Kidney epithelial cell (primary cell): ENCODE measurements around the gene QPCT. TPM values are rescaled to one million over a fixed set of nuclear protein-coding genes. Genes with fewer than 3 reads are reported as not detected.

ENCODE experiments used
- DNase-seq: peaks from one replicate; pipeline ENCODE4 v3.0.0-alpha.2; 2010; ENCODE audit warnings: low read depth
- H3K27me3 ChIP-seq: 2 replicates; pipeline ENCODE4 v1.6.0; 2011; ENCODE audit warnings: low read length; ENCODE audit not compliant: control insufficient read depth, insufficient read depth
- H3K36me3 ChIP-seq: 2 replicates; pipeline ENCODE4 v1.5.1; 2011; ENCODE audit warnings: low read length; ENCODE audit not compliant: control insufficient read depth, insufficient read depth
- H3K4me3 ChIP-seq: 2 replicates; pipeline ENCODE4 v1.5.1; 2011; ENCODE audit warnings: low read depth, mild to moderate bottlenecking, control low read depth, low read length
- total RNA-seq: library from RNA; depleted of rRNA; stranded (reverse); fragments of >200 nt; gene quantifications from 2 replicates; pipeline ENCODE4 v1.2.3, GENCODE V29; 2015
- TF ChIP-seq, protein P1 (sequence below): IDR thresholded peaks from 2 replicates; pipeline ENCODE4 v1.5.1; 2011; ENCODE audit warnings: mild to moderate bottlenecking, moderate library complexity, low read length, control low read depth, inconsistent platforms; ENCODE audit not compliant: insufficient read depth, poor library complexity, severe bottlenecking

QPCT gene
- total RNA-seq, 1 donor from 2014 or later = 35.4 TPM

DNA sequence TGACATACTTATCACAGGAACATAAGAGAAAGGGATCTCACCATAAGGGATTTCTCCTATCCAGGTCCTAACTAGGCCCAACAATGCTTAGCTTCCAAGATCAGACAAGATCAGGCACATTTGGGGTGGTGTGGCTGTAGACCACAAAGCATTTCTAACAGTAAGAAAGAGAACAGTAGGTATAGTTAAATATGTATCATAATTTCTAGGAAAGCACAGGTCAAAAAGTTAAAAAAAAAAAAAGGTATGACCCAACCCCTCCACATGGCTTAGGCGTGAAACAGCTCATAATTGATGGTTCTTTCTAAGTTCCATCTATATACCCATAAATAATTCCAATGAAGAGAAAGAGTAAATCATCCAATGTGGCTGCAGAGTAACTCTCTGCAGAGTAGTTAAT is 26.7 kb upstream of the QPCT start:
- Histone ChIP-seq H3K27me3 (no peaks in the 10 kb centered on the region), H3K4me3 (no peak overlapping the region), H3K36me3 (no peaks in the 10 kb centered on the region)
- DNase-seq = no peak
- TF ChIP-seq, protein P1, sequence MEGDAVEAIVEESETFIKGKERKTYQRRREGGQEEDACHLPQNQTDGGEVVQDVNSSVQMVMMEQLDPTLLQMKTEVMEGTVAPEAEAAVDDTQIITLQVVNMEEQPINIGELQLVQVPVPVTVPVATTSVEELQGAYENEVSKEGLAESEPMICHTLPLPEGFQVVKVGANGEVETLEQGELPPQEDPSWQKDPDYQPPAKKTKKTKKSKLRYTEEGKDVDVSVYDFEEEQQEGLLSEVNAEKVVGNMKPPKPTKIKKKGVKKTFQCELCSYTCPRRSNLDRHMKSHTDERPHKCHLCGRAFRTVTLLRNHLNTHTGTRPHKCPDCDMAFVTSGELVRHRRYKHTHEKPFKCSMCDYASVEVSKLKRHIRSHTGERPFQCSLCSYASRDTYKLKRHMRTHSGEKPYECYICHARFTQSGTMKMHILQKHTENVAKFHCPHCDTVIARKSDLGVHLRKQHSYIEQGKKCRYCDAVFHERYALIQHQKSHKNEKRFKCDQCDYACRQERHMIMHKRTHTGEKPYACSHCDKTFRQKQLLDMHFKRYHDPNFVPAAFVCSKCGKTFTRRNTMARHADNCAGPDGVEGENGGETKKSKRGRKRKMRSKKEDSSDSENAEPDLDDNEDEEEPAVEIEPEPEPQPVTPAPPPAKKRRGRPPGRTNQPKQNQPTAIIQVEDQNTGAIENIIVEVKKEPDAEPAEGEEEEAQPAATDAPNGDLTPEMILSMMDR = no peak

DNA sequence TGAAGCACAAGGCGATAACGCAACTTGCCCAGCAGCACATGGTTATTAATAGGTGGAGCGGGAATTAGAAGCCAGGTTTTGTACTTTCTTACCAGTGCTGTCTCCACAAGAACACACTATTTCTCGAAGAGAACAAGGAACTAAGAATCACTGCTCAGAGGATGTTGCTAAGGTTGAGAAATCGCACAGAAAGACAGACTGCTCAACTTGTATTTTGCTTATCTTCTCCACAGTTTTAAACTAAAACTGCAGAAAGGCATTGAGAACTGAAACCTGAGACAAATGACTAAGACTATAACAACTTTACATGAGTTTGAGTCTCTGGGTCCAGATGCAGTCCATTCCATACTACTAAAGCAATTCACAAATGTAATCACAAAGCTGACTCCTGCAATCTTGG is 26.0 kb upstream of the QPCT start:
- no peaks in the 10 kb centered on the region for H3K27me3 ChIP-seq
- no peak for DNase-seq
- H3K4me3 ChIP-seq = no peak overlapping the region
- TF ChIP-seq, protein P1 = no peak
- no peaks in the 10 kb centered on the region for H3K36me3 ChIP-seq

DNA sequence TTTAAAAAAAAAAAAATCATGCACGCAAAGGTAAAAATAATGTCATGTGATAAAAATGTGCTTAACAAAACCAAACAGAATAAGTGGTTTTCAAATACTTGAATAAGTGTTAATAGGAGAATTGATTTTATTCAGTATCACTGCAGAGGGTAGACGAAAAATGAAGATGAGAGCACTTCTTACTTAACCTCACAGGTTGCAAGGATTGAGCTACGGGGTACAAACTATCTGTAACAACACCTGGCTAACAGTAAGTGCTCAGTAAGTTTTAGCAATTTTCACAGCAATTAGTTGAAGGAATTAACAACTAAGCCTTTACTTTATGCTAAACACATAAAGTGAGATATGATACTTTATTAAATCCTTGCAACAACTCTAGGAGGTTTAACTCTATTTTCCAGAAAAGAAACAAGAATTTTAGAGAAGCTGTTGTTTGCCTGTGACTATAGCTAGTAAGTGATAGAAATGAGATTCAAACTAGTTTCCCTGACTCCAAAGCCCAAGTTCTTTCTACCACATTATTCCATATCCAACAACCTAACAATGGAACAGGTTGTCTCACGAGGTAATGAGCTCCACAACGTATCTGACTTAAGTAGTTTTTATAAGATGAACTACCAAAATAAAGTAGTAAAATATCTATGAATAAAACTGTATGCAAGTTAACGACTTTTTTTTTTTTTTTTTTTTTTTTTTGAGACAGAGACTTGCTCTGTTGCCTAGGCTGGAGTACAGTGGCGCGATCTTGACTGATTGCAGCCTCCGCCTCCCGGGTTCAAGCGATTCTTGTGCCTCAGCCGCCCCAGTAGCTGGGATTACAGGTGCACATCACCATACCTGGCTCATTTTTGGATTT is 24.4 kb upstream of the QPCT start:
- Histone ChIP-seq H3K36me3 (no peaks in the 10 kb centered on the region), H3K27me3 (no peaks in the 10 kb centered on the region), H3K4me3 (no peak overlapping the region)
- DNase-seq = no peak
- TF ChIP-seq, protein P1 = no peak

DNA sequence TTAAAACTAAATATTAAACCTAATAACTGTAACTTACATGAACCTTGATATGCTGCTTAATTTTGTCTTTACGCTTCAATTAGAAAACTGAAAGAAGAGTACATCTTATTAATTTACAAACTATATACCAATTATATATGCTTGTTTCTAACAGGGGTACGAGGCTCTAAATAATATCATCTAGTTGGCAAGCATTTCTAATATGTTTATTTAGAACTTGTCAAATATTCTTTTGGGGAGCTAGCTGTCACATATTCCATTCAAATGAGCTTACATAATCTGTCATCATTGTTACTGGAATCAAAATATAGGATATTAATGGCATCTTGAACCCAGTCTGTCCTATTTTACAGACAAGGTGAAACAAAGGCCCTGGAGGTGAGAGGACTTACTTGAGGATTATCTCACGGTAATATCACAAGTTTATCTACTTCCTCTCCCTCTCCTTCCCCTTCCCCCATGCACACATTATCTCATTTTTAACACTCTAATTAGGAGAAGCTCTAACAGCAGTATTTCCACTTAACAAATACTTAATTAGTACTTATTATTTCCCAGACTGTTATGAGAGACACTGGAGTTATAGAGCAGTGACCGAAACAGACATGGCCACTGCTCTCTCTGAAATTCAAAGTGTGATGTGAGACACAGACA is 23.3 kb upstream of the QPCT start:
- Histone ChIP-seq H3K4me3 (no peak overlapping the region), H3K36me3 (no peaks in the 10 kb centered on the region), H3K27me3 (no peaks in the 10 kb centered on the region)
- TF ChIP-seq, protein P1 = no peak
- no peak for DNase-seq

DNA sequence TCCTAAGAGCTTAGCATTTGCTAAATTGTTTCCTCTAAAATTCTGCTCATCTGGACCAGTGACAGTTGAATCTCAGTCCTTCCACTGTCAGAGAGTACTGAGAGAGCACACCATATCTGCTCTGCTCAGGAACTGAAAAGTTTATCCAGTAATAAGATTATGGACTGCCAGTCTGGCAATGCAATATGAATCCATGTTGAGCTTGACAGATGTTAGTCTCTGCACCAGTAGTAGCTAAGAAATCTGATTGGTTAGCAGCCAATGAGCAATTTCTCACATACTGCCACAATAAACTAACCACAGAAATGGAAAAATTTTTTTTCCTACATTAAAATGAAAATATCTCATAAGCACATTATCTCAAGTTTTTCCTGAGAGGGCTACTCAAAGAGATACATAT is 22.1 kb upstream of the QPCT start:
- H3K27me3 ChIP-seq = no peaks in the 10 kb centered on the region
- no peaks in the 10 kb centered on the region for H3K36me3 ChIP-seq
- DNase-seq = no peak
- no peak overlapping the region for H3K4me3 ChIP-seq
- TF ChIP-seq, protein P1 = no peak
